Hematopoietic multipotent progenitor cell treated with erythropoietin and hydrocortisone succinate and interleukin-3 and kit ligand, for 4 days (in vitro differentiated cells): Measurements from ENCODE around the gene TMIGD2.

Experiments
- DNase-seq: peaks from one replicate; pipeline ENCODE4 v3.0.0-alpha.2; 2015

TMIGD2 gene

DNA sequence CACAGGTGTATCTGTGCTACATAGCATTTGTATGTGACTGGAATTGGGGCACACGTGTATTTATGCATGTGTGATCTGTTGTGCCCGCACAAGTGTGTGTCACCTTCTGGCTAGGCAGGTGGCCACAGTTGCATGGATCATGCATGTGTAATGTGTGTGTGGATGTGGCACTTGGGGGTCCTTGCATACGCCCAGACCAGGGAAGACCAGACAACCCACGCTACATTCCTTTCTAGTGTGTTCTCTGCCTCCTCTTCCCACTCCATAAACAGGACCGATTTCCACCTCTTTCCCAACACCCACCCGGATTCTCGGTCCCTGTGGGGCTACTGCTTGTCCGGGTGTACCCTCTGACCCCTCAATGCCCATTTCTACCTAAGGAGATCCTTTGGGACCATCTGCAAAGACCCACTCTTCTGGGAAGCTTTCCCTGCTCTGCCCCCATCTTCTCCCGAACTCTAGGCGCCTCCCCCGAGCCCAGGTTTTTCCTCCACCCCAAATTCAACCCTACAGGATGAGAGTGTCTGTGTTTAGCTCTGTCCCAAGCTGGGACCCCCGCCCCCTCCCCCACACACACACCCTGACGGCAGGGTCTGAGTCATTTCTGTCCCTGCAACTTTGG lies 24.1 kb upstream of the TMIGD2 start:
- DNase-seq: no peak

DNA sequence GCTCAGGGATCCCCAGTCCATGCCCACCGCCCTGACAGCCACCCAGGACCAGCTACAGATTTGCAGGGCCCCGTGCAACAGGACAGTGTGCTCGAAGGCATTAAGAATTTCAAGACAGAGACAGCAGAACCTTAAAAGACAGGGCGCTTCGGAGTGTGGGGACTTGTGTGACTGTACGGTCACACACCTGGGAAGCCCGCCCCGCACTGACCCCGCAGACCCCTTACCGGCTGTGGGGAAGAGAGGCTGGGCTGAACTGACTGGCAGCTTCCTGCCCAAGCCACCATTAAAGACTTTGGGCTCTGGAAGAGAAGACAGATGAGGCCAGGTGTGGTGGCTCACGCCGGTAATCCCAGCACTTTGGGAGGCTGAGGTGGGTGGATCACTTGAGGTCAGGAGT lies 22.0 kb upstream of the TMIGD2 start:
- no peak for DNase-seq

DNA sequence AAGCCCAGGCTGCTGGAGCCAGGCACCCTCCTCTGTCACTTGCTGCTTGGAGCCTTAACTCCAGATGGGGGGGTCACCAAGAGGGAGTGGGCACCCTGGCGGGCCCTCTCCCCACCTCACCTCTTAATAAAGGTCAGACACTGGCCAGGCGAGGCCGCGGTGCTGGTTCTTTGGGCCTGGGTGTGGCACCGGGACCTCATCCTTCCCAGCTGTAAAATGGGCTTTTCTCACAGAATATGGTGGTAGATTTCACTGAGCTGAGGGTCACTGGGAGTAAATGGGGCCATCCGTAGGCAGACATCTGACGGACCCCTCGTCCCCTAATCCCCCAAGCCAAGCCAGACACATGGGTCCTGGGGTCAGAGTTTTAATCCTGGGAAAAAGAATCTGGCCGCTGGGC lies 21.5 kb upstream of the TMIGD2 start:
- DNase-seq: no peak

DNA sequence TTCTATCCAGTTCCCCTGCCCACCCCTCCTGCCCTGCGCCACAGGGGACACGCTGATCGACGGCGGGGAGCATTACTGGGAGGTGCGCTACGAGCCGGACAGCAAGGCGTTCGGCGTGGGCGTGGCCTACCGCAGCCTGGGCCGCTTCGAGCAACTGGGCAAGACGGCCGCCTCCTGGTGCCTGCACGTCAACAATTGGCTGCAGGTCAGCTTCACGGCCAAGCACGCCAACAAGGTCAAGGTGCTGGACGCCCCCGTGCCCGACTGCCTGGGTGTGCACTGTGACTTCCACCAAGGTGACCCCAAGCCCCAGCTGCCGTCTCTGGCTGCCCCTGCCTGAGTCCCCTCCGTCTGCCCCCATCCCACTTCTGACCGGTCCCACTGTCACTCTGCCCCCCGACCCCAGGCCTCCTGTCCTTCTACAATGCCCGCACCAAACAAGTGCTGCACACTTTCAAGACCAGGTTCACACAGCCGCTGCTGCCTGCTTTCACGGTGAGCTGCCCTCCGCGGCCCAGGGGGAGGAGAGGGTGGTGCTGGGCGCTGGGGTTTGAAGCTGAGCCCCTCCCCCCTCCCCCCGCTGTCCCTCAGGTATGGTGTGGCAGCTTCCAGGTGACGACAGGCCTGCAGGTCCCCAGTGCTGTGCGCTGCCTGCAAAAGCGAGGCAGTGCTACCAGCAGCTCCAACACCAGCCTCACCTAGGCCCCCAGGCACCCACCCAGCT lies 20.9 kb upstream of the TMIGD2 start:
- no peak for DNase-seq

DNA sequence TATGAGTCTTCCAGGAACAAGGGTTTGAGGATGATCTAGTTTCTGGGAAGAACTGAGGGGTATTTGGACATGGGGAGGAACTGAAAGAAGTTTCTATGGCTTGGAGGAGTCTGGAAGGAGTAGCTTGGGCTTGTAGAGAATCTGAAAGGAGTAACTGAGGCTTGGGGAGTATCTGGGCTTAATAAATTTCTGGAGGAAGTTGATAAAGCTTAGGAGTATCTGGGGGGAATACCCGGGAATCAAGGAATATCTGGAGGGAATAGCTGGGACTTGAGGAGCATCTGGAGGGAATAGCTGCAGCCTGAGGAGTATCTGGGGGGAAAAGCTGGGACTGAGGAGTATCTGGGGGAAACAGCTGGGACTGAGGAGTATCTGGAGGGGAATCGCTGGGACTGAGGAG lies 18.2 kb upstream of the TMIGD2 start:
- no peak for DNase-seq

DNA sequence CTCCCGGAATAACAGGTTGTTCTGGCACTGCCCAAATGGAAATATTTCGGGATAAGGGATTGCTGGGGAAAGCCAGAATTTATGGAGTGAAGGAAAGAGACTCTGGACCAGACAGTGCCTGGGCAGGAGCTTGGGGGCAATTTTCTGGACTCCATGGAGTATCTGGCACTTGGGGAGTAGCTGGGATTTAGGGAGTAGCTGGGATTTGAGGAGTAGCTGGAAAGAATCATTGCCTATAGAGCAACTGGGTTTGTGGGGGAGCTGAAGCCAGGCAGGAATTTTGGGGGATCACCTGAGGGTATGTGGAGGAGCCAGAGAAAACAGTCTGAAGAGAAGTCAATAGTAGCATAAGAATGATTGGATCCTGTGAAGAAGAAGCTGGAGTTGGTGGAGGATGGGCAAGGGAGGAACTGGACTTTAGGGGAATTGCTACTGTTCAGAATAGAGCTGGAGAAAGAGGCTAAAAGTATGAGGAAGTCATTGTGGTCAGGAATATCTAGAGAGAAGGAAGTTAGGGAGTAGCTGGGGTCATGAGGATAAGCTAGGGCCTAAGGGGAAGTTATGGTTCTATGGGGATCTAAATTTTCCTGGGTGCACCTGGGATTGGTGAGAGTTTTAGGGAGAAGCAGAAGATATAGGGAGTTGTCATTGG lies 17.0 kb upstream of the TMIGD2 start:
- DNase-seq: no peak

DNA sequence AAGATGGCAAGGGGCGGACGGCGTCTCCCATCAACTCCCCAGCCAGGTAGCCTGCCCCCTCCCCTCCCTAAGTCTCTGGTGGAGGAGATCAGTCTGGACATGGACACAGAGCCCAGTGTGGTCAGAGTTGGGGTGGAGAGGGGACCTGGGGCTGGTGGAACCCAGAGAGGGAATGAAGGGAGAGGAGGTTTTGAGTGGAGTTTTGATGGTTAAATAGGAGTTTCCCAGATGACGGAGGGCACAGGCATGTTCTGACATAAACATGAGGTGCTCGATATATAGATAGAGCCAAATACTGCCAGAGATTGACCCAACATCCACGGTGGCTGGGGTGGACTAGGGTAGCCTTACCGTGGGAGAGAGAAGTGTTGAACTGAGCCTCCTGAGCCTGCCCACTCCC lies 16.3 kb upstream of the TMIGD2 start:
- DNase-seq: no peak

DNA sequence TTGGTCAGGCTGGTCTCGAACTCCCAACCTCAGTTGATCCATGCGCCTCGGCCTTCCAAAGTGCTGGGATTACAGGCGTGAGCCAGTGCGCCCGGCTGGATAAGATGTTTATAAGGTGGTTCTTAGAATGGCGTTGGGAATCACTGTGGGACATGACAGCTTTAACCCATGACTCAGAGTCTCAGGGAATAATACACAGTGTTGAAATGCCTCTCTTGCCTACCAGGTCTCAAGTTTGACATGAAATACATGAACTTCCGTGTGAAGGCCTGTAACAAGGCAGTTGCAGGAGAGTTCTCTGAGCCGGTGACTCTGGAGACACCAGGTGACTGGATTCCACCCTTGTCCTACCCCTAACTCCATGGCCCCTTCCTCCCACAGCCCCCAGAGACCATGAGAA lies 14.8 kb upstream of the TMIGD2 start:
- DNase-seq: no peak

DNA sequence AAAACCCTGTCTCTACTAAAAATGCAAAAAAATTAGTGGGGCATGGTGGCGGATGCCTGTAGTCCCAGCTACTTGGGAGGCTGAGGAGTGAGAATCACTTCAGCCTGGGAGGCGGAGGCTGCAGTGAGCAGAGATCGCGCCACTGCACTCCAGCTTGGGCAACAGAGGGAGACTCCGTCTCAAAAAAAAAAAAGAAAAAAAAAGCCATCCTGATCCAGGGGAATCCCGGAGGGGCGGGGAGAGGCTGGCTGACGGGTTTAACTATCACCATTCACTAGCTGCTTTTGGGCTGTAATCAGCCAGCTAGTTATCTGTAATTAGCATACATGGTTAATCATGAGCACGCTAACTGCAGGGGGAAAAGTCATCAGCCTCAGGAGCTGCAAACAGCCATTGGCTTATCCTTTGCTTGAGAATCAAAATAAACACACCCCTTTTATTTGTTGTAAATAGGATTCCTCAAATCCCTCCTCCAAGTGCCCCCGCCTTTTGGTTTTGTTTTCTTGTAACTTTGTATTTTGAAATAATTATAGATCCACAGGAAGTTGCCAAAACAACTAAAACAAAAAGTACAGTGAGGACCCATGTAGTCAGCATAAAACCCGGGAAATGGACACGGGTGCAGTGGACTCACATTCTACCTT lies 11.8 kb upstream of the TMIGD2 start:
- DNase-seq: no peak

DNA sequence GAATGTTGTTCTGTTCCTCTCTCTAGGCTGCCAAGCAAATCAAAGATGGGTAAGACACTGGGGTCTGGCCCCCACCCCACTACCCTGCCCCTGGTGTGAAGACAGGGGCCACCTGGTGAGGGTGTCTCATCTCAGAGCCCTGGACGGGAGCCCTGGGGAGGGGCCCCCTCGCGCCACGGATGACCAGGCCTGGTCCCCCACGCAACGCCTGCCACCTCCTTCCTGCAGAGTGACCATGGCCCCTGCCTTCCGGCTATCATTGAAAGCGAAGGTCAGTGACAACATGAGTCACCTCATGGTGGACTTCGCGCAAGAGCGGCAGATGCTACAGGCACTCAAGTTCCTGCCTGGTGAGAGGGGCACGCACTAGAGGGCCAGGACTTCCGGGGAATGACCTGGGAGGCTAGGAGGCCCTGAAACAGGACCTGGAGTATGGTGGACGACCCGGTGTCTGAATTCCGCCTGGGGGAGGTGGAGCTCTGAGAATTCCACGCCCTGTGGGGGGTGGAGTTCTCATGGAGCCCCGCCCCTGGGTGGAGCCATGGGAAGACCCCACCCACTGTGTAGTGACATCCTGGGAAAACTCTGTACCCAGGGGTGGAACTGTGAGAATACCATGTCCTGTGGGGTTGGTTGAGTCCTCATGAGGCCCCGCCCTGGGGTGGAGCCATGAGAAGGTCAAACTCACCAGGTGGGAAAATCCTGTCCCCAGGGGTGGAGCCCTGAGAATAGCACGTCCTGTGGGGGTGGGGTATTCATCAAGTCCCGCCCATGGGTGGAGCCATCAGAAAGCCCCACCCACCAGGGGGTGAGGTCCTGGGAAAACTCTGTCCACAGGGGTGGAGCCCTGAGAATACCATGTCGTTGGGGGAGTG lies 8.3 kb upstream of the TMIGD2 start:
- DNase-seq: peak; percentile 42

DNA sequence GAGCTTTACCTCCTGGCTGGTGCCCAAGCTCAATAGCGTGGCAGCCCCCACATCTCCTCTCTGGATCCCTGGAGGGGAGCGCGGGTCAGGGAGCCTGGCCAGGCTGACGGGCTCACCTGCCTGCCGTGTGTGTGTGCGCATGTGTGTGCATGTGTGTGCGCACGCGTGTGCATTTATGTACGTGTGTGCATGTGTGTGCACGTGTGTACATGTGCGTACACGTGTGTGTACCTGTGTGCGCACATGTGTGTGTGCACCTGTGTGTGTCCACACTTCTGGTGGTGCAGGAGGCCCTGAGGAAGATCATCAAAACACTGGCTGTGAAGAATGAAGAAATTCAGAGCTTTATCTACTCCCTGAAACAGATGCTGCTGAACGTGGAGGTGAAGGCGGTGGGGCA lies 3.5 kb upstream of the TMIGD2 start:
- DNase-seq: no peak

DNA sequence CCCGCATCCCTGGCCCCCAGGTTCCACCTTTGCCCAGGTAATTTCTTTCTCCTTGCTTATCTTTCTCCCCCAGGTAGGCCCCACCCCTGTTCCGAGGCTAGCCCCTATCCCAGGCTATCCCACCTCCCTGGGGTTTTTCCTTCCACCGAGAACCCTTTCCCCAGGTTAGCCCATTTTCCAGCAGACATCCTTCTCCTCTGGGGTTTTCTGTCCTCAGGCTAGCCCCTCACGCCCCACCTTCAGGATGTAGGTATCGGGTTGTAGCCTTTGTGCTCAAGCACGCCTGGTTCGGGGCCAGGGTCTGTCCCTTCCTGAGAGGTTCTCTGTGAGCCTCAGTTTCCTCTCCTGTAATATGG lies 3.0 kb upstream of the TMIGD2 start:
- DNase-seq: no peak

DNA sequence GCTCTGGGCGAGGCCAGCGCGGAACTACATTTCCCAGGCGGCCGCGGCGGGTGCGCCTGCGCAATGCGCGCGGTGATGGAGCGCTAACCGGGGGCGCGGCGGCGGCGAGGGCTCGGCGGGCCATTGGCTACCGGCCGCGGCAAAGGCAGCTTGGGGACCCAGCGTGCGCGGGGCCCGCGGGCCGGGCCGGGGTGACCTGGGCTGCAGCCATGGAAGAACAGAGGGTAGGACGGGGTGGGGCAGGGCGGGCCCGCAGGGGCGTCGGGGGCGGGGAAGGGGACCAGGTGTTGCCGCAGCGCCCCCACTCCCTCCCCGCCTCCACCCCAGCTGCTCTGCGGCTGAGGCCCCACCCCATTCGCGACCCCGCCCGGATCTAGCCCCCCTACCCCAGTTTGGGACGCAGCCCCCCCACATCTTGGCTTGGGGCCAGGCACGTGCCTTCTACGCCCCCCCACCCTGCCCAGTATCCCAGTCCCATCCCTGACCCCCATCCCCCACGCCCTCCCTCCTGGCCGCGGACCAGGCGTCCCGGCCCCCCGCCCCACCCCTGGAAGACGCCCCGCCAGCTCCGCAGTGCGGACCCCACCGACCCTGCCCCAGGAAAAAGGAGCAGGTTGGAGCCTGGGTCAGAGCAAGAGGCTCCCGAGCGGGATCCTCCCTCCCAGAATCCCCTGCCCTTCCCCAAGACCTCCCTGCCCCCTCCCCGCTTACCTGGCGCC lies 2.5 kb upstream of the TMIGD2 start, which contains the start of gene FSD1:
FSD1 (plus strand) TSS at position 61 of the 719 bp plus-strand sequence; CDS start at position 210, 149 bp downstream.
- peak; percentile 86 for DNase-seq

DNA sequence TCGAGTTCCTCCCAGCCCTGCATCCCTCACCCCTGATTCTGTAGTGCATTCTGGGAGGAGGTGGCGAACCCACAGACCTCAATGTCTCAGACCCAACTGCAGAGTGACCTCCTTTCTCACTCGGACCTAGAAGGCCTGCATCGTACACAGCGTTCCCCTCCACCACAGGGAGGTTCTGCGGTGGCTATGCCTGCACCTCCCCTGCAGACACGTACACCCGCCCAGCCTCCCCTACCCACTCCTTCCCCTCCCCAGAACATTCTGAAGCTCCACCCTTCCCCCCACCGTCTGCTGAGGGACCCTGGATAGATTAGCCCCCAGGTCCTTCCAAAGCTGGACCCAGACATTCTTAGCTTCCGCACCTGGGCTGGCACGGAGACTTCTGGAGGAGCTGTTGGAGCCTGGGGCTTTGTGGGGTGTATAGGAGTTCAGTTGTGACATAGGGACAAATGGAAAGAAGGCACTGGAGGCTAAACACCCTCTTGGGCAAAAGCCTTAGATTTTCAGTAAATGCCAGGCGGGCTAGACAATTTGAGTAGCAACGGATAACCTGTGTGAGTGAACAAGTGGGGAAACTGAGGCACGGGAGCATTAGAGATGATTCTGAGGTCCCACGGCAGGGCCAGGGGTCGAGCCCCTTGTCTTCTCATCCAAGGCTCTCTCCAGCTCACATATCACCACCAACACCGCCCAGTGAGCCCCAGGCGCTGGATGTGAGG lies 1.8 kb upstream of the TMIGD2 start:
- no peak for DNase-seq

DNA sequence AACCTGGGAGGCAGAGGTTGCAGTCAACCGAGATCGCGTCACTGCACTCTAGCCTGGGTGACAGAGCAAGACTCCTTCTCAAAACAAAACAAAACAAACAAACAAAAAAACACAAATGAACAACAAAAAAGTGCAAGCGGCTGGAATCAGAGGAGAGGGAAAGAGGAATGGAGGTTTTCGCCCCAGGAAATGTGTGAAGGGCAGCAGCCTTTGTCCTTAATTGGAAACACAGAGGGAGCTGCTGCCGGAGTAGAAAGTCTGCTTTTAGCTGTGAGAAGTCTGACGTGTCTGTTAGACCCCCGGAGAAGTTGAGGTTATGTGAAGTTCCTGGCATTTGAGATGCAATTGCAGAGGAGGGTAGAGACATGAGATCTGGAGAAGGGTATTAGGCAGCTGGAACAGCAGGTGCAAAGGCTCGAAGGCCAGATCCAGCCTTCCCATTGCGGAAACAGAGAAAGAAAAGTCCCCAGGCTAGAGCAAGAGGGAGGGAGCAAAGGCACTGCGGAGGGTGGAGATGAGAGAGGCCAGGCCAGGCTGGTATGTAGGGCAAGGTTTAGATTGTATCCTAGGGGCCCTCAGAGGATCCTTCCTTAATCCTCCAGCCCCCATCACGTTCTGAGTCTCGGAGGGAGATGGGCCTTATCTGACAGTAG lies 473 bp downstream of the TMIGD2 start:
- DNase-seq: peak; percentile 43

DNA sequence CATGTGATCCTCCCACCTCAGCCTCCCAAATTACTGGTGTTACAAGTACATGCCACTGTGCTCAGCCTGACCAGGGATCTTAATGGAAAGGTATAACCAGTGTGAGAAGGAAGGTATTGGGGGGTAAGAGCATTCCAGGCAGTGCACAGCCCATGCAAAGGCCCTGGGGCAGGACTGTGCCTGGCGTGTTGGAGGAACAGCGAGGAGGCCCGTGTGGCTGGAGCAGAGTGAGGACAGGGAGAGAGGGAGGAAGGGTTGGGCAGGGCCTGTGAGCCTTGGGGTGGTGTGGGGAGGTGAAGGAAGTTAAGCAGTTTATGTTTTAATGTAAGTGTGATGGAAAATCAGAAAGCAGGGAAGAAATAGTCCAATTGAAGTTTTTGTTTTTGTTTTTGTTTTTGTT lies 1.6 kb downstream of the TMIGD2 start:
- DNase-seq: no peak

DNA sequence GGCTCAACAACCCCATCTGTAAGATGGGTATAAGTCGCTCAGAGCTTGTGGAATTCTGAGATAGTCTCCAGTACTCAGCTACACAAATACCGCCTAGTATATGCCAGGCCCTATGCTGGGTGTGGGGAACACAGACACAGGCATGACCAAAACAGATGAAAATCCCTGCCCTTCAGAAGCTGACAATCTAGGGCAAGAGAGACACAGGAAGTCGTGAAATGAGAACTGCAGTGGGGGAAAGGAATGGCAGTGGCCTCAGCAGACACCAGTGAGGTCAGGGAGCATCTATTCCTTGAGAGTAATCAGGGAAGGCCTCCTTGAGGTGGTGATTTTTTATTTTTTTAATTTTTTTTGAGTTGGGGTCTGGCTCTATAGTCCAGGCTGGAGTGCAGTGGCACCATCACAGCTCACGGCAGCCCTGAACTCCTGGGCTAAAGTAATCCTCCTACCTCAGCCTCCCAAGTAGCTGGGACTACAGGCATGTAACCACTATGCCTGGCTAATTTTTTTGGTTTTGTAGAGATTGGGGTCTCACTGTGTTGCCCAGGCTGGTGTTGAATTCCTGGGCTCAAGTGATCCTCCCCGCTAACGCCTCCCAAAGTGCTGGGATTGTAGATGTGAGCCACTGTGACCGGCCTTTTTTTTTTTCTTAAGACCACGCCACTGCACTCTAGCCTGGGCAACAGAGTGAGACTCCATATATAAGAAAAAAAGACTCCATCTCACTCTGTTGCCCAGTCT lies 3.2 kb downstream of the TMIGD2 start:
- no peak for DNase-seq

DNA sequence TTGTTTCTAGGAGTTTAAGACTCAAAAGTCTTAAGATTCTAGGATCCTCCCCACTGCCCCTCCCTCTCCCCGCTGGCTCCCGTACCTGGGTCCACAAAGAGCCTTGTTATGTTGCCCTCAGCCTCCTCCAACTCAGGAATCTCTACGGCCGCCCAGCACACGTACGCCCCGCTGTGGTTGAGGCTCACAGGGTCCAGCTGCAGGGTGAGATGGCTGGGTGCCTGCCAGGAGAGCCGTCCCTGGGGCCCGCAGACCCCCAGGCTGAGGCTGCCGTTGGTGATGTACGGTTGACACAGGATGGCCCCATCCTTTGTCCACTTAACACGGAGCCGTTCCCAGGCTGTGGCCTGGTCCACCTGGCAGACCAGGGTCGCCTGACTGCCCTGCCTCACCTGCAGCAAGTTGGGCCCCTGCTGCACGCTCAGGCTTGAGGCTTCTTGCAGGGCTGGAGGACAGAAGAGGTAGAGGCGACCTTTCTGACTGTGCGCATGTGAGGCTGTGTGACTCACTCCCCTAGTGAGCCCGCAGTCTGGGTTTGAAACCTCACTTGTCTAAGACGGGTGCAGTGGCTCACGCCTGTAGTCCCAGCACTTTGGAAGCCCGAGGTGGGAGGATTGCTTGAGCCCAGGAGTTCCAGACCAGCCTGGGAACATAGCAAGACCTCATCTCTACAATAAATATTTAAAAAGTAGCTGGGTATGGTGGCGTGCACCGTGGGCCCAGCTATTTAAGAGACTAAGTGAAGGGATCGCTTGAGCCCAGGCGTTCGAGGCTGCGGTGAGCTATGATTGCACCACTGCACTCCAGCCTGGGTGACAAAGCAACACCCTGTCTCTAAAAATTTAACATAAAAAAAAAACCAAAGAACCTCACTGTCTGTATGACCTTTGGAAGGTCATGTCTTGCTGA lies 4.0 kb downstream of the TMIGD2 start:
- no peak for DNase-seq
